HepG2 (cell line): ENCODE results near the gene DIP2C. TPM values are rescaled to one million over a fixed set of nuclear protein-coding genes. Genes with fewer than 3 reads are reported as not detected.

Experiments
- FOSL2 ChIP-seq: sonication (generic); formaldehyde crosslinking; IDR thresholded peaks from 2 replicates; pipeline ENCODE4 v1.4.0; 2020; ENCODE audit warnings: missing genetic modification reagents
- FOXM1 ChIP-seq: sonication (generic); formaldehyde crosslinking; IDR thresholded peaks from 2 replicates; pipeline ENCODE4 v1.5.0; 2020; ENCODE audit warnings: missing genetic modification reagents
- KLF12 ChIP-seq: sonication (generic); formaldehyde crosslinking; IDR thresholded peaks from 2 replicates; pipeline ENCODE4 v1.4.0; 2020; ENCODE audit warnings: missing genetic modification reagents, borderline replicate concordance
- MAFG ChIP-seq: sonication (generic); formaldehyde crosslinking; IDR thresholded peaks from 2 replicates; pipeline ENCODE4 v1.5.1; 2020; ENCODE audit warnings: mild to moderate bottlenecking, missing genetic modification reagents
- POLR2AphosphoS5 ChIP-seq: IDR thresholded peaks from 2 replicates; pipeline ENCODE4 v1.6.1; 2012; ENCODE audit warnings: low read depth, low read length
- PTBP1 ChIP-seq: fragments of 200-400 bp; formaldehyde crosslinking; IDR thresholded peaks from 2 replicates; pipeline ENCODE4 v1.6.1; 2018; ENCODE audit warnings: low read length, low read depth; ENCODE audit not compliant: poor library complexity, severe bottlenecking
- SMYD3 ChIP-seq: sonication (generic); formaldehyde crosslinking; IDR thresholded peaks from 2 replicates; pipeline ENCODE4 v1.8.1; 2023; ENCODE audit warnings: mild to moderate bottlenecking, missing genetic modification reagents
- TEAD3 ChIP-seq: optimal IDR thresholded peaks from 2 replicates; pipeline ENCODE3; 2016; ENCODE audit warnings: borderline replicate concordance
- ZNF282 ChIP-seq: fragments of 450-650 bp; IDR thresholded peaks from 2 replicates; pipeline ENCODE4 v1.6.1; 2018; ENCODE audit not compliant: partially characterized antibody
- ZNF501 ChIP-seq: sonication (generic); formaldehyde crosslinking; IDR thresholded peaks from 2 replicates; pipeline ENCODE4 v1.5.1; 2020; ENCODE audit warnings: mild to moderate bottlenecking, moderate library complexity, missing genetic modification reagents
- ZNF577 ChIP-seq: sonication (generic); formaldehyde crosslinking; IDR thresholded peaks from 2 replicates; pipeline ENCODE4 v1.4.0; 2020; ENCODE audit warnings: mild to moderate bottlenecking, low read depth, missing genetic modification reagents, borderline replicate concordance
- polyA plus RNA-seq, 8 experiments: library from polyadenylated mRNA; depleted of rRNA in 3 of 8; stranded (reverse) in 7 of 8; unstranded in 1 of 8; fragments of >200 nt; fragmentation: Illumina TruSeq in 4 of 8; extraction: Trizol in 4 of 8; gene quantifications; 2 replicates each; pipeline versions ENCODE4 v1.2.1 to v1.2.3, GENCODE V29; 2011 to 2016; ENCODE audit warnings: low read depth in 4 of 8, missing spikeins in 1 of 8, mixed read lengths in 1 of 8; ENCODE audit not compliant: insufficient read depth in 1 of 8
- total RNA-seq, 5 experiments: library from RNA; depleted of rRNA; stranded (reverse); fragments of >200 nt; fragmentation: Illumina TruSeq; extraction: Trizol; gene quantifications; 2 replicates each; pipeline ENCODE4 v1.2.3, GENCODE V29; 2016; ENCODE audit warnings: low read depth in 1 of 5
- TF ChIP-seq, protein P1 (sequence below): sonication (generic); formaldehyde crosslinking; IDR thresholded peaks from 2 replicates; pipeline ENCODE4 v1.5.0; 2020; ENCODE audit warnings: mild to moderate bottlenecking, missing genetic modification reagents
- TF ChIP-seq, protein P2 (sequence below): IDR thresholded peaks from 2 replicates; pipeline ENCODE4 v1.4.0; 2020; ENCODE audit warnings: mild to moderate bottlenecking, missing genetic modification reagents
- TF ChIP-seq, protein P3 (sequence below): IDR thresholded peaks from 2 replicates; pipeline ENCODE4 v1.6.1; 2016
- TF ChIP-seq, protein P4 (sequence below): sonication (generic); formaldehyde crosslinking; IDR thresholded peaks from 2 replicates; pipeline ENCODE4 v1.4.0; 2020; ENCODE audit warnings: mild to moderate bottlenecking, missing genetic modification reagents

Gene DIP2C
- total and polyA plus RNA-seq, 2 of the 13 experiments (the other 11 are each of a cell fraction or from before 2014, with no cell fraction given), result 2.2 to 2.7 TPM

DNA sequence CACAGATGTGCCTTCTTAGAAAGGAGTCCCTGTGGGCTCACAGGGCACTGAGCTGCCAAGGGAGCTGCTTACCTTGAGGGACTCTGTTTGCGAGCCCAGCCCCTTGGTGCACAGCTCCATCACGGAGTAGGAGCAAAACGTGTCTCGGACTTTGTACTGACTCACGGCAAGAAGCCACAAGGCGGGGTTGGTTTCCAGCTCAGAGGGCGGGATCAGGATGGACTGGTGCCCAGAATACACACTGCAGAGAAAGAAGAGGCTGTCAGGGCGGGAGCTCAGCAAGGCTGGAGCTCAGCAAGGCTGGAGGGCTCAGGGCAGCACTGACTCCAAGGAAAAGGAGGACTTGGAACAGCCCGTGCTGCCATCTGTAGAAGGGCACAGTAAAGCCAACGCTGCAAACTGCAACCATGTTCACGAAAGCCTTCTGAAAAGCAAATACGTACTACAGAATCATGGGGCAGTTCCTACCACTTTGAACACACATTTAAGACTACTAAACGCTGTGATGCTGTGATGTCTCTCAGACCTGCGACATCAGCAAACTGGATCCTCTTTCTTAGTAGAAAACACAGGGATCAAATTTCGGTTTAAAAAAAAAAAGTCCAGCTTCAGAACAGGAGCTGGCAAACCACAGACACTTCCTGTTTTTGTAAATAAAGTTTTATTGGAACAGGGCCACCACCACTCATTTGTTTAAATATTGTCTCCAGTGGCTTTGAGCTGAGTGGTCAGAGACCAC, 359.9 kb downstream of the DIP2C start (continued):
- TF ChIP-seq, protein P1, sequence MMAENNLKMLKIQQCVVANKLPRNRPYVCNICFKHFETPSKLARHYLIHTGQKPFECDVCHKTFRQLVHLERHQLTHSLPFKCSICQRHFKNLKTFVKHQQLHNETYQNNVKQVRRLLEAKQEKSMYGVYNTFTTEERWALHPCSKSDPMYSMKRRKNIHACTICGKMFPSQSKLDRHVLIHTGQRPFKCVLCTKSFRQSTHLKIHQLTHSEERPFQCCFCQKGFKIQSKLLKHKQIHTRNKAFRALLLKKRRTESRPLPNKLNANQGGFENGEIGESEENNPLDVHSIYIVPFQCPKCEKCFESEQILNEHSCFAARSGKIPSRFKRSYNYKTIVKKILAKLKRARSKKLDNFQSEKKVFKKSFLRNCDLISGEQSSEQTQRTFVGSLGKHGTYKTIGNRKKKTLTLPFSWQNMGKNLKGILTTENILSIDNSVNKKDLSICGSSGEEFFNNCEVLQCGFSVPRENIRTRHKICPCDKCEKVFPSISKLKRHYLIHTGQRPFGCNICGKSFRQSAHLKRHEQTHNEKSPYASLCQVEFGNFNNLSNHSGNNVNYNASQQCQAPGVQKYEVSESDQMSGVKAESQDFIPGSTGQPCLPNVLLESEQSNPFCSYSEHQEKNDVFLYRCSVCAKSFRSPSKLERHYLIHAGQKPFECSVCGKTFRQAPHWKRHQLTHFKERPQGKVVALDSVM, result 0 out of 2 replicates have a peak, but pooled peaks have one; percentile 22
- TF ChIP-seq, protein P2, sequence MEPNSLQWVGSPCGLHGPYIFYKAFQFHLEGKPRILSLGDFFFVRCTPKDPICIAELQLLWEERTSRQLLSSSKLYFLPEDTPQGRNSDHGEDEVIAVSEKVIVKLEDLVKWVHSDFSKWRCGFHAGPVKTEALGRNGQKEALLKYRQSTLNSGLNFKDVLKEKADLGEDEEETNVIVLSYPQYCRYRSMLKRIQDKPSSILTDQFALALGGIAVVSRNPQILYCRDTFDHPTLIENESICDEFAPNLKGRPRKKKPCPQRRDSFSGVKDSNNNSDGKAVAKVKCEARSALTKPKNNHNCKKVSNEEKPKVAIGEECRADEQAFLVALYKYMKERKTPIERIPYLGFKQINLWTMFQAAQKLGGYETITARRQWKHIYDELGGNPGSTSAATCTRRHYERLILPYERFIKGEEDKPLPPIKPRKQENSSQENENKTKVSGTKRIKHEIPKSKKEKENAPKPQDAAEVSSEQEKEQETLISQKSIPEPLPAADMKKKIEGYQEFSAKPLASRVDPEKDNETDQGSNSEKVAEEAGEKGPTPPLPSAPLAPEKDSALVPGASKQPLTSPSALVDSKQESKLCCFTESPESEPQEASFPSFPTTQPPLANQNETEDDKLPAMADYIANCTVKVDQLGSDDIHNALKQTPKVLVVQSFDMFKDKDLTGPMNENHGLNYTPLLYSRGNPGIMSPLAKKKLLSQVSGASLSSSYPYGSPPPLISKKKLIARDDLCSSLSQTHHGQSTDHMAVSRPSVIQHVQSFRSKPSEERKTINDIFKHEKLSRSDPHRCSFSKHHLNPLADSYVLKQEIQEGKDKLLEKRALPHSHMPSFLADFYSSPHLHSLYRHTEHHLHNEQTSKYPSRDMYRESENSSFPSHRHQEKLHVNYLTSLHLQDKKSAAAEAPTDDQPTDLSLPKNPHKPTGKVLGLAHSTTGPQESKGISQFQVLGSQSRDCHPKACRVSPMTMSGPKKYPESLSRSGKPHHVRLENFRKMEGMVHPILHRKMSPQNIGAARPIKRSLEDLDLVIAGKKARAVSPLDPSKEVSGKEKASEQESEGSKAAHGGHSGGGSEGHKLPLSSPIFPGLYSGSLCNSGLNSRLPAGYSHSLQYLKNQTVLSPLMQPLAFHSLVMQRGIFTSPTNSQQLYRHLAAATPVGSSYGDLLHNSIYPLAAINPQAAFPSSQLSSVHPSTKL, result peak; percentile 55
- TF ChIP-seq, protein P3, sequence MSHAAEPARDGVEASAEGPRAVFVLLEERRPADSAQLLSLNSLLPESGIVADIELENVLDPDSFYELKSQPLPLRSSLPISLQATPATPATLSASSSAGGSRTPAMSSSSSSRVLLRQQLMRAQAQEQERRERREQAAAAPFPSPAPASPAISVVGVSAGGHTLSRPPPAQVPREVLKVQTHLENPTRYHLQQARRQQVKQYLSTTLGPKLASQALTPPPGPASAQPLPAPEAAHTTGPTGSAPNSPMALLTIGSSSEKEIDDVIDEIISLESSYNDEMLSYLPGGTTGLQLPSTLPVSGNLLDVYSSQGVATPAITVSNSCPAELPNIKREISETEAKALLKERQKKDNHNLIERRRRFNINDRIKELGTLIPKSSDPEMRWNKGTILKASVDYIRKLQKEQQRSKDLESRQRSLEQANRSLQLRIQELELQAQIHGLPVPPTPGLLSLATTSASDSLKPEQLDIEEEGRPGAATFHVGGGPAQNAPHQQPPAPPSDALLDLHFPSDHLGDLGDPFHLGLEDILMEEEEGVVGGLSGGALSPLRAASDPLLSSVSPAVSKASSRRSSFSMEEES, result no peak
- TF ChIP-seq ZNF577 (no peak), KLF12 (no peak), FOSL2 (peak; percentile 51), MAFG (CRISPR knock-in tag) (no peak), SMYD3 (CRISPR knock-in tag) (no peak), FOXM1 (CRISPR knock-in tag) (no peak), POLR2AphosphoS5 (peak; percentile 43; the same call in 1 of the 2 replicates), ZNF282 (no peak), PTBP1 (no peak), TEAD3 (CRISPR knock-in tag) (peak; percentile 52), ZNF501 (CRISPR knock-in tag) (0 out of 2 replicates have a peak, but pooled peaks have one; percentile 25)
- TF ChIP-seq, protein P4, sequence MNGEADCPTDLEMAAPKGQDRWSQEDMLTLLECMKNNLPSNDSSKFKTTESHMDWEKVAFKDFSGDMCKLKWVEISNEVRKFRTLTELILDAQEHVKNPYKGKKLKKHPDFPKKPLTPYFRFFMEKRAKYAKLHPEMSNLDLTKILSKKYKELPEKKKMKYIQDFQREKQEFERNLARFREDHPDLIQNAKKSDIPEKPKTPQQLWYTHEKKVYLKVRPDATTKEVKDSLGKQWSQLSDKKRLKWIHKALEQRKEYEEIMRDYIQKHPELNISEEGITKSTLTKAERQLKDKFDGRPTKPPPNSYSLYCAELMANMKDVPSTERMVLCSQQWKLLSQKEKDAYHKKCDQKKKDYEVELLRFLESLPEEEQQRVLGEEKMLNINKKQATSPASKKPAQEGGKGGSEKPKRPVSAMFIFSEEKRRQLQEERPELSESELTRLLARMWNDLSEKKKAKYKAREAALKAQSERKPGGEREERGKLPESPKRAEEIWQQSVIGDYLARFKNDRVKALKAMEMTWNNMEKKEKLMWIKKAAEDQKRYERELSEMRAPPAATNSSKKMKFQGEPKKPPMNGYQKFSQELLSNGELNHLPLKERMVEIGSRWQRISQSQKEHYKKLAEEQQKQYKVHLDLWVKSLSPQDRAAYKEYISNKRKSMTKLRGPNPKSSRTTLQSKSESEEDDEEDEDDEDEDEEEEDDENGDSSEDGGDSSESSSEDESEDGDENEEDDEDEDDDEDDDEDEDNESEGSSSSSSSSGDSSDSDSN (CRISPR knock-in tag), result no peak
